NCI-H2196 treated with DMSO at 0.1 percent for 48 hours (cell line): ENCODE measurements around the gene RLIM.

Source experiments
- DNase-seq: peaks from one replicate; lab custom pipeline; 2025; ENCODE audit not compliant: unreplicated experiment; lab: John Stamatoyannopoulos, UW

RLIM gene

GRCh38 chrX:74536832-74537371 lies 77.5 kb downstream of the RLIM start:
- DNase-seq = no peak

GRCh38 chrX:74536152-74536831 lies 78.1 kb downstream of the RLIM start:
- peak; percentile 74 for DNase-seq

- DNase-seq = no peak
Measured at GRCh38 chrX:74535408-74536151, 78.8 kb downstream of the RLIM start.
